H1 (cell line): ENCODE data around the gene ARPC3. TPM values are rescaled to one million over a fixed set of nuclear protein-coding genes. Genes with fewer than 3 reads are reported as not detected.

Experiments used
- ASH2L ChIP-seq: fragments of 200-600, 300-600 bp; sonication (generic); IDR thresholded peaks from one replicate; pipeline ENCODE4 v1.7.1; 2017; ENCODE audit warnings: low read length
- CEBPB ChIP-seq: IDR thresholded peaks from 2 replicates; pipeline ENCODE4 v1.6.1; 2012; ENCODE audit warnings: low read depth, low read length
- CHD1 ChIP-seq: IDR thresholded peaks from 2 replicates; pipeline ENCODE4 v1.6.1; 2012; ENCODE audit warnings: low read depth, low read length, improper control_type of control experiment
- EGR1 ChIP-seq: IDR thresholded peaks from 2 replicates; pipeline ENCODE4 v1.6.1; 2011; ENCODE audit warnings: low read depth, low read length, borderline replicate concordance
- FOSL1 ChIP-seq: IDR thresholded peaks from 2 replicates; pipeline ENCODE4 v1.6.1; 2011; ENCODE audit warnings: mild to moderate bottlenecking, low read depth, low read length, moderate library complexity; ENCODE audit not compliant: insufficient read depth
- GABPA ChIP-seq: IDR thresholded peaks from 2 replicates; pipeline ENCODE4 v1.6.1; 2011; ENCODE audit warnings: mild to moderate bottlenecking, low read length, moderate library complexity, borderline replicate concordance; ENCODE audit not compliant: insufficient read depth
- HDAC2 ChIP-seq, 2 experiments: fragments of 300-600 bp in 1 of 2; sonication (generic) in 1 of 2; IDR thresholded peaks; 2 replicates each; pipeline ENCODE4 v1.6.1; 2011 to 2012; ENCODE audit warnings: low read depth in 2 of 2, low read length in 2 of 2, mild to moderate bottlenecking in 2 of 2, moderate library complexity in 2 of 2, borderline replicate concordance in 1 of 2, inconsistent platforms in 1 of 2
- KDM1A ChIP-seq: fragments of 200-600, 300-600 bp; sonication (generic); IDR thresholded peaks from 2 replicates; pipeline ENCODE4 v1.7.1; 2016; ENCODE audit warnings: mild to moderate bottlenecking, low read length, borderline replicate concordance
- KDM5A ChIP-seq: fragments of 200-600 bp; IDR thresholded peaks from 2 replicates; pipeline ENCODE4 v1.7.1; 2012; ENCODE audit warnings: mild to moderate bottlenecking, low read length, inconsistent platforms, mixed read lengths
- NANOG ChIP-seq: IDR thresholded peaks from 2 replicates; pipeline ENCODE4 v1.6.1; 2011; ENCODE audit warnings: low read length, low read depth, mild to moderate bottlenecking, inconsistent platforms; ENCODE audit not compliant: insufficient read depth, poor library complexity, severe bottlenecking
- PHF8 ChIP-seq: fragments of 200-600 bp; sonication (generic); conservative IDR thresholded peaks from 2 replicates; pipeline ENCODE4 v1.7.1; 2012; ENCODE audit warnings: low read depth, mild to moderate bottlenecking, inconsistent platforms, low read length, moderate library complexity
- POLR2A ChIP-seq, 2 experiments: IDR thresholded peaks; 1 replicate in 1 of 2; 2 replicates in 1 of 2; pipeline ENCODE4 v1.6.1; 2011; ENCODE audit warnings: low read depth in 2 of 2, low read length in 2 of 2, mild to moderate bottlenecking in 2 of 2; ENCODE audit errors: control extremely low read depth in 1 of 2
- RAD21 ChIP-seq, 2 experiments: IDR thresholded peaks in 1 of 2; conservative IDR thresholded peaks in 1 of 2; 2 replicates each; pipeline ENCODE4 v1.6.1; 2011; ENCODE audit warnings: low read depth in 2 of 2, low read length in 2 of 2, improper control_type of control experiment in 1 of 2, inconsistent platforms in 1 of 2, mild to moderate bottlenecking in 1 of 2, moderate library complexity in 1 of 2
- RNF2 ChIP-seq: fragments of 200-900, 300-1000 bp; sonication (generic); IDR thresholded peaks from 2 replicates; pipeline ENCODE4 v1.7.1; 2016; ENCODE audit warnings: borderline replicate concordance, low read depth, mild to moderate bottlenecking, antibody characterized with exemption, low read length; ENCODE audit not compliant: poor library complexity, severe bottlenecking; ENCODE audit errors: missing control alignments
- SIN3A ChIP-seq, 2 experiments: IDR thresholded peaks in 1 of 2; conservative IDR thresholded peaks in 1 of 2; 2 replicates each; pipeline ENCODE4 v1.6.1; 2011 to 2012; ENCODE audit warnings: low read length in 2 of 2, improper control_type of control experiment in 1 of 2, low read depth in 1 of 2, mild to moderate bottlenecking in 1 of 2
- TAF1 ChIP-seq: IDR thresholded peaks from 2 replicates; pipeline ENCODE4 v1.6.1; 2011; ENCODE audit warnings: mild to moderate bottlenecking, low read depth, low read length
- TAF7 ChIP-seq: optimal IDR thresholded peaks from 2 replicates; pipeline ENCODE3; 2011; ENCODE audit warnings: low read depth, mild to moderate bottlenecking, inconsistent platforms, low read length, moderate library complexity, borderline replicate concordance
- TBP ChIP-seq: IDR thresholded peaks from 2 replicates; pipeline ENCODE4 v1.6.1; 2011; ENCODE audit warnings: low read depth, low read length, improper control_type of control experiment
- TEAD4 ChIP-seq: IDR thresholded peaks from 2 replicates; pipeline ENCODE4 v1.6.1; 2012; ENCODE audit warnings: low read depth, low read length, inconsistent platforms, mixed read lengths
- YY1 ChIP-seq: IDR thresholded peaks from 2 replicates; pipeline ENCODE4 v1.6.1; 2011; ENCODE audit warnings: low read depth, mild to moderate bottlenecking, low read length
- polyA plus RNA-seq, 7 experiments: library from polyadenylated mRNA; depleted of rRNA in 3 of 7; stranded (reverse) in 5 of 7; unstranded in 2 of 7; fragments of >200 nt in 5 of 7; fragments of 200-250 nt in 2 of 7; gene quantifications; 1 replicate in 5 of 7; 2 replicates in 1 of 7; 4 replicates in 1 of 7; pipeline versions ENCODE4 v1.2.1 to v1.2.3, GENCODE V29; 2011 to 2013; ENCODE audit warnings: missing spikeins in 2 of 7, mixed read lengths in 2 of 7
- total RNA-seq: library from RNA; stranded (reverse); fragmentation: NEBNext Ultra II Directional; extraction: Animal tissue kit (Norgen Biotek cat#: 25700); gene quantifications from 2 replicates; pipeline ENCODE4 v1.2.1, GENCODE V29; 2021
- TF ChIP-seq, protein P1 (sequence below): IDR thresholded peaks from 2 replicates; pipeline ENCODE4 v1.6.1; 2012; ENCODE audit warnings: inconsistent platforms
- TF ChIP-seq, protein P2 (sequence below): IDR thresholded peaks from 2 replicates; pipeline ENCODE4 v1.6.1; 2011; ENCODE audit warnings: low read length, improper control_type of control experiment

Gene ARPC3
- total and polyA plus RNA-seq, 2 of the 8 experiments (the other 6 are each of a cell fraction or from before 2014, with no cell fraction given), result 36.7 to 160 TPM

DNA sequence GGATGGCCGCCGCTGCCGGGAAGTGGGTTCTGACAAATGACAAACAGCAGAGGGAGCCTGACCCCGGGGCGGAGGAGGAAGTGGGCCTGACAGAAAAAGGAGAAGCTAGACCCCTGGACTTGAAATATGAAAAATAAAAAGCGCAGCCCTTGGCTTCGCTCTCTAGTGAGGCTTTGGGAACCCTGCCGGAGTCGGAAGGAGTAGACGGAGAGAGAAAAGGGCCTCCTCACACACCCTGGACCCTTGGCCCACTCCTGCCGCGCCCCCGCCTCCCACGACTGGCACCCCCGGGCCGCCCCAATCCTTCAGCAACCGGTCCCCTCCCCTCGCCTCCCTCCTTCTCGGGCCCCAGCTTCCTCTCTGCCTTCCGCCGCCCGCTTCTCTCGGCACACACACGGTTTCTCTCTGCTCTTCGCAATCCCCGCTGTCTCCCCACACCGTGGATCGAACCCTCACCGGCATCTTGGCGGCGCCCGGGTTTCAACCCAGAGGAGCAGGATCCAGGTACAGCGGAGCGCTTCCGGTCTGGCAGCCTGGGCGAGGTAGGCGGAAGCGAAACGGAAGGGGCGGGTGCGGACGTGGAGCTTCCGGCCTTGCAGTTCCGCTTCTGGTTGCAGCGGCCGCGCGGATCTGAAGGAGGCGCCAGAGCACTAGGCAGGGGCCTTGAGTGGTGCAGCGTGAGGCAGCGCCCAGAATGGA lies at the start of gene ARPC3 (continued):
- TF ChIP-seq EGR1, result peak; percentile 98
- TF ChIP-seq HDAC2 (IDR thresholded peaks at IDR 0.05; ENCODE audit: borderline replicate concordance in 1 of 2, low read depth in 2 of 2, low read length in 2 of 2), result peak in 1 of 2 experiments; percentile 28; a peak in 1 of 4 replicates
- peak; percentile 78 to 86 for TF ChIP-seq RAD21 (IDR thresholded peaks at IDR 0.05 in 1 of 2, conservative IDR thresholded peaks at IDR 0.05 in 1 of 2; ENCODE audit: low read depth in 2 of 2, low read length in 2 of 2)
- TF ChIP-seq, protein P1, sequence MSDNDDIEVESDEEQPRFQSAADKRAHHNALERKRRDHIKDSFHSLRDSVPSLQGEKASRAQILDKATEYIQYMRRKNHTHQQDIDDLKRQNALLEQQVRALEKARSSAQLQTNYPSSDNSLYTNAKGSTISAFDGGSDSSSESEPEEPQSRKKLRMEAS, result peak; percentile 75
- peak; percentile 48; the same call in 1 of the 2 replicates for TF ChIP-seq TBP
- TF ChIP-seq NANOG, result peak; percentile 23
- no peak for TF ChIP-seq CEBPB
- peak in 1 of 2 experiments; percentile 56; a peak in 1 of 3 replicates for TF ChIP-seq POLR2A (IDR thresholded peaks at IDR 0.05; ENCODE audit: control extremely low read depth in 1 of 2, low read depth in 2 of 2, low read length in 2 of 2)
- TF ChIP-seq TAF7, result peak; percentile 21
- peak; percentile 46 for TF ChIP-seq ASH2L
- TF ChIP-seq PHF8, result peak; percentile 61; the same call in 1 of the 2 replicates
- TF ChIP-seq TAF1, result 0 out of 2 replicates have a peak, but pooled peaks have one; percentile 41
- TF ChIP-seq RNF2, result no peak
- TF ChIP-seq, protein P2, sequence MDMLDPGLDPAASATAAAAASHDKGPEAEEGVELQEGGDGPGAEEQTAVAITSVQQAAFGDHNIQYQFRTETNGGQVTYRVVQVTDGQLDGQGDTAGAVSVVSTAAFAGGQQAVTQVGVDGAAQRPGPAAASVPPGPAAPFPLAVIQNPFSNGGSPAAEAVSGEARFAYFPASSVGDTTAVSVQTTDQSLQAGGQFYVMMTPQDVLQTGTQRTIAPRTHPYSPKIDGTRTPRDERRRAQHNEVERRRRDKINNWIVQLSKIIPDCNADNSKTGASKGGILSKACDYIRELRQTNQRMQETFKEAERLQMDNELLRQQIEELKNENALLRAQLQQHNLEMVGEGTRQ, result no peak
- no peak for TF ChIP-seq CHD1
- peak; percentile 89; the same call in 1 of the 2 replicates for TF ChIP-seq GABPA
- peak; percentile 66 to 95 for TF ChIP-seq SIN3A (conservative IDR thresholded peaks at IDR 0.05 in 1 of 2, IDR thresholded peaks at IDR 0.05 in 1 of 2; ENCODE audit: low read depth in 1 of 2, low read length in 2 of 2)
- TF ChIP-seq TEAD4, result no peak
- TF ChIP-seq KDM1A, result no peak
- peak; percentile 67; the same call in 1 of the 2 replicates for TF ChIP-seq YY1
- no peak for TF ChIP-seq KDM5A
- TF ChIP-seq FOSL1, result no peak
- TF ChIP-seq, all 59 proteins: peak for 16
